Panc1 (cell line): ENCODE data around the gene PIAS4. TPM values are rescaled to one million over a fixed set of nuclear protein-coding genes. Genes with fewer than 3 reads are reported as not detected.

Experiments used
- ATAC-seq: fragments of 200-7000 bp; cut with Tn5 transposase; 2 replicates; pipeline ENCODE4 v1.9.1; 2020; ENCODE audit warnings: mild to moderate bottlenecking, moderate library complexity
- BruUV-seq: library from RNA; stranded (reverse); fragments of 400-500 nt; replicated peaks from 2 replicates; lab custom pipeline; 2021; lab: Mats Ljungman, UMichigan
- CTCF ChIA-PET: fragments of 300-600 bp; sonication (Branson Sonifier 250); formaldehyde crosslinking; loops from one replicate; lab custom pipeline; 2022; ENCODE audit warnings: antibody characterized with exemption; lab: Charles Lee
- POLR2A ChIA-PET: fragments of 300-600 bp; sonication (Branson Sonifier 250); formaldehyde crosslinking; loops from one replicate; lab custom pipeline; 2022; ENCODE audit warnings: antibody characterized with exemption; lab: Charles Lee
- DNase-seq: peaks from one replicate; pipeline ENCODE4 v3.0.0-alpha.2; 2010; ENCODE audit warnings: low read depth, low spot score
- H3K27ac ChIP-seq: 2 replicates; pipeline ENCODE4 v1.5.1; 2011; ENCODE audit warnings: mild to moderate bottlenecking, low read length, inconsistent platforms
- H3K27me3 ChIP-seq: fragments of 200-500 bp; sonication (Bioruptor generic); 2 replicates; pipeline ENCODE4 v1.6.0; 2014; ENCODE audit warnings: low read length, inconsistent platforms; ENCODE audit not compliant: control insufficient read depth, insufficient read depth
- H3K36me3 ChIP-seq: fragments of 200-500 bp; sonication (Bioruptor generic); 2 replicates; pipeline ENCODE4 v1.5.1; 2014; ENCODE audit warnings: inconsistent platforms, mild to moderate bottlenecking, low read length, moderate library complexity; ENCODE audit not compliant: control insufficient read depth, insufficient read depth
- H3K4me1 ChIP-seq: 2 replicates; pipeline ENCODE4 v1.5.1; 2011; ENCODE audit warnings: inconsistent platforms, mild to moderate bottlenecking, low read length, moderate library complexity; ENCODE audit not compliant: control insufficient read depth, insufficient read depth
- H3K4me3 ChIP-seq, 2 experiments: 2 replicates each; pipeline ENCODE4 v1.5.1; 2011 to 2012; ENCODE audit warnings: low read depth in 2 of 2, low read length in 2 of 2, mild to moderate bottlenecking in 2 of 2, inconsistent platforms in 1 of 2, moderate library complexity in 1 of 2
- H3K9me3 ChIP-seq: fragments of 200-500 bp; sonication (Bioruptor generic); 2 replicates; pipeline ENCODE4 v1.5.1; 2014; ENCODE audit warnings: low read depth, mild to moderate bottlenecking, inconsistent platforms, low read length, moderate library complexity; ENCODE audit not compliant: control insufficient read depth, insufficient read depth
- POLR2AphosphoS5 ChIP-seq: IDR thresholded peaks from 2 replicates; pipeline ENCODE4 v1.6.1; 2012; ENCODE audit warnings: mild to moderate bottlenecking, low read depth, low read length, moderate library complexity
- SIN3A ChIP-seq: IDR thresholded peaks from 2 replicates; pipeline ENCODE4 v1.6.1; 2012; ENCODE audit warnings: low read depth, mild to moderate bottlenecking, low read length, moderate library complexity, borderline replicate concordance; ENCODE audit not compliant: insufficient read depth
- TCF7L2 ChIP-seq: IDR thresholded peaks from 2 replicates; pipeline ENCODE4 v1.6.1; 2011; ENCODE audit warnings: mild to moderate bottlenecking, low read depth, low read length, inconsistent platforms
- in situ Hi-C: cut with HindIII; loops from 2 replicates; pipeline ENCODE4 v1.10.0; 2016; ENCODE audit warnings: low sequenced_read_pairs, low pct_unique_long_range_greater_than_20kb
- intact Hi-C: fragments of 100-400 bp; cut with micrococcal nuclease; formaldehyde crosslinking; loops from one replicate; pipeline ENCODE4 v1.10.0; 2022; ENCODE audit not compliant: unreplicated experiment
- total RNA-seq: library from RNA; stranded (reverse); gene quantifications from one replicate; pipeline ENCODE4 v1.2.1, GENCODE V29; 2021; ENCODE audit not compliant: unreplicated experiment
- TF ChIP-seq, protein P1 (sequence below): fragments of 450-650 bp; IDR thresholded peaks from 2 replicates; pipeline ENCODE4 v1.5.1; 2017; ENCODE audit warnings: mild to moderate bottlenecking
- TF ChIP-seq, protein P2 (sequence below), 2 experiments: IDR thresholded peaks; 2 replicates each; pipeline ENCODE4 v1.6.1; 2011 to 2012; ENCODE audit warnings: low read depth in 2 of 2, control low read depth in 1 of 2, low read length in 1 of 2, mild to moderate bottlenecking in 1 of 2, moderate library complexity in 1 of 2; ENCODE audit not compliant: insufficient read depth in 1 of 2

The PIAS4 gene
- total RNA-seq, 1 experiment from 2014 or later, result 36.7 TPM

DNA sequence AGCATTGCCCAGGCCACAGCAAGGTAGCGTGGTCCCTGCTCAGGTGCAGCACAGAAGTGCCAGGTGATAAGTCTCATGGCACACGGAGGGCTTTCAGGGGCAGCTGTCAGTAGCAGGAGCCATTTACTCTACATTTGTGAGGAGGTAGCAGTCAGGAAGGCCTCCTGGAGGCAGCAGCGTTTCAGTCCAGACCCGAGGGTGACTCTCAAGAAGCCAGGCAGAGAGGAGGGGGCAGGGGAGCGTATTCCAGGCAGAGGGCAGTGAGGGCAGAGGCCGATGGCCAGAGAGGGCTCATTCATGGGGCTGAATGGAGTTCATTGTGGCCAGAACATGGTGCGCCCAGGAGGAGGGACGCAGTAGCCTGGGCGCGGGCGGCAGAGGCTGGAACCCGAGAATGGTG, 8.9 kb downstream of the PIAS4 start:
- intact Hi-C loops, result no loop called here
- POLR2A ChIA-PET, result no interaction called here

DNA sequence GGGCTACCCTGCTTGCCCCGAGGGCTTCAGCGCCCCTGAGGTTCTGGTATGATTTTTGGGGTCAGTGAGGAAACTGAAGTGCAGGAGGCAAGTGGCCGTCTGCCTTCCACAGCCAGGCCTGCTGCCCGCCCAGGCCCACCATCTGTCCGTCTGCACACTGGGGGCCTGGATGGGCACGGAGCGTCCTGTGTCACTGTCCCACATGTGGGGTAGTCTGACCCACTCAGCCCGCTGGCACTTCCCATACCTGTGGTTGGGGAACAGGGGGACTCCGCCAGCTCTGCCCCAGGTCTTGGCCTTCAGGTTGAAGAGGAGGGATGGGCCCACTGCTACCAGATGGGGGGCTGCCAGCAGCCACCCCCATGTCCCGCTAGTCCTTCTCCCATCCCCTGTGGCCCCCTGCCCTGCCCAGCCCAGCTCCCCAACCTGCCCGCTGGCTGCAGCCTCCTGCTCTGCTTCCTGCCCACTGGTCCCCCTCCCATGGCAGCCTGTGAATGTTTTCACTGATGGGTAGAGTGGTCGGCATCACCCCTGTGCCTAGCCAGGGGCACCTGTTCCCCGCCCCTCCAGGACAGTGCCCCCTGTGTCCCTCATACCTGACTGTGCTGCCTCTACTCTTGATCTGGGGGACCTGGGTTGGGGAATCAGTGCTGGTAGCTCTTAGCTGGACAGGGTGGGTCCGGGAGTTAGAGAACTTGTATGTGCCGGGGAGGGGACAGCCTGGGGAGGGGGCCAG, 9.5 kb downstream of the PIAS4 start:
- TF ChIP-seq, protein P1, sequence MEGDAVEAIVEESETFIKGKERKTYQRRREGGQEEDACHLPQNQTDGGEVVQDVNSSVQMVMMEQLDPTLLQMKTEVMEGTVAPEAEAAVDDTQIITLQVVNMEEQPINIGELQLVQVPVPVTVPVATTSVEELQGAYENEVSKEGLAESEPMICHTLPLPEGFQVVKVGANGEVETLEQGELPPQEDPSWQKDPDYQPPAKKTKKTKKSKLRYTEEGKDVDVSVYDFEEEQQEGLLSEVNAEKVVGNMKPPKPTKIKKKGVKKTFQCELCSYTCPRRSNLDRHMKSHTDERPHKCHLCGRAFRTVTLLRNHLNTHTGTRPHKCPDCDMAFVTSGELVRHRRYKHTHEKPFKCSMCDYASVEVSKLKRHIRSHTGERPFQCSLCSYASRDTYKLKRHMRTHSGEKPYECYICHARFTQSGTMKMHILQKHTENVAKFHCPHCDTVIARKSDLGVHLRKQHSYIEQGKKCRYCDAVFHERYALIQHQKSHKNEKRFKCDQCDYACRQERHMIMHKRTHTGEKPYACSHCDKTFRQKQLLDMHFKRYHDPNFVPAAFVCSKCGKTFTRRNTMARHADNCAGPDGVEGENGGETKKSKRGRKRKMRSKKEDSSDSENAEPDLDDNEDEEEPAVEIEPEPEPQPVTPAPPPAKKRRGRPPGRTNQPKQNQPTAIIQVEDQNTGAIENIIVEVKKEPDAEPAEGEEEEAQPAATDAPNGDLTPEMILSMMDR, result no peak
- TF ChIP-seq, protein P2, sequence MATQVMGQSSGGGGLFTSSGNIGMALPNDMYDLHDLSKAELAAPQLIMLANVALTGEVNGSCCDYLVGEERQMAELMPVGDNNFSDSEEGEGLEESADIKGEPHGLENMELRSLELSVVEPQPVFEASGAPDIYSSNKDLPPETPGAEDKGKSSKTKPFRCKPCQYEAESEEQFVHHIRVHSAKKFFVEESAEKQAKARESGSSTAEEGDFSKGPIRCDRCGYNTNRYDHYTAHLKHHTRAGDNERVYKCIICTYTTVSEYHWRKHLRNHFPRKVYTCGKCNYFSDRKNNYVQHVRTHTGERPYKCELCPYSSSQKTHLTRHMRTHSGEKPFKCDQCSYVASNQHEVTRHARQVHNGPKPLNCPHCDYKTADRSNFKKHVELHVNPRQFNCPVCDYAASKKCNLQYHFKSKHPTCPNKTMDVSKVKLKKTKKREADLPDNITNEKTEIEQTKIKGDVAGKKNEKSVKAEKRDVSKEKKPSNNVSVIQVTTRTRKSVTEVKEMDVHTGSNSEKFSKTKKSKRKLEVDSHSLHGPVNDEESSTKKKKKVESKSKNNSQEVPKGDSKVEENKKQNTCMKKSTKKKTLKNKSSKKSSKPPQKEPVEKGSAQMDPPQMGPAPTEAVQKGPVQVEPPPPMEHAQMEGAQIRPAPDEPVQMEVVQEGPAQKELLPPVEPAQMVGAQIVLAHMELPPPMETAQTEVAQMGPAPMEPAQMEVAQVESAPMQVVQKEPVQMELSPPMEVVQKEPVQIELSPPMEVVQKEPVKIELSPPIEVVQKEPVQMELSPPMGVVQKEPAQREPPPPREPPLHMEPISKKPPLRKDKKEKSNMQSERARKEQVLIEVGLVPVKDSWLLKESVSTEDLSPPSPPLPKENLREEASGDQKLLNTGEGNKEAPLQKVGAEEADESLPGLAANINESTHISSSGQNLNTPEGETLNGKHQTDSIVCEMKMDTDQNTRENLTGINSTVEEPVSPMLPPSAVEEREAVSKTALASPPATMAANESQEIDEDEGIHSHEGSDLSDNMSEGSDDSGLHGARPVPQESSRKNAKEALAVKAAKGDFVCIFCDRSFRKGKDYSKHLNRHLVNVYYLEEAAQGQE (IDR thresholded peaks at IDR 0.05; ENCODE audit: insufficient read depth in 1 of 2, low read depth in 2 of 2, low read length in 1 of 2), result no peak
- no peak for TF ChIP-seq TCF7L2
- Histone ChIP-seq H3K4me3 (no peak overlapping the region), H3K27ac (no peak overlapping the region), H3K4me1 (no peaks in the 10 kb centered on the region), H3K36me3 (no peaks in the 10 kb centered on the region), H3K9me3 (no peaks in the 10 kb centered on the region), H3K27me3 (no peaks in the 10 kb centered on the region)
- no TSS peak for BruUV-seq
- DNase-seq, result no peak
- intact Hi-C loops, result no loop called here
- CTCF ChIA-PET, result no interaction called here
- POLR2A ChIA-PET, result no interaction called here
- ATAC-seq, result no peak
- in situ Hi-C loops, result no loop called here

More for the DNA sequence above, 8.9 kb downstream of the PIAS4 start:
- no peak for DNase-seq
- Histone ChIP-seq H3K27me3 (no peaks in the 10 kb centered on the region), H3K9me3 (no peaks in the 10 kb centered on the region), H3K4me3 (no peak overlapping the region), H3K4me1 (no peaks in the 10 kb centered on the region), H3K27ac (no peak overlapping the region), H3K36me3 (no peaks in the 10 kb centered on the region)
- BruUV-seq, result no TSS peak
- TF ChIP-seq, protein P2 (IDR thresholded peaks at IDR 0.05; ENCODE audit: insufficient read depth in 1 of 2, low read depth in 2 of 2, low read length in 1 of 2), result no peak
- TF ChIP-seq, protein P1, result no peak
- TF ChIP-seq SIN3A (no peak), TCF7L2 (no peak), POLR2AphosphoS5 (no peak)
- no peak for ATAC-seq
- in situ Hi-C loops, result no loop called here
- CTCF ChIA-PET, result no interaction called here
